GM12878 (cell line): ENCODE results near the gene PRMT1. TPM values are rescaled to one million over a fixed set of nuclear protein-coding genes. Genes with fewer than 3 reads are reported as not detected.

Source experiments
- ATAC-seq: fragments of 200-7000 bp; cut with Tn5 transposase; 3 replicates; pipeline ENCODE4 v1.9.1; 2020; ENCODE audit warnings: mild to moderate bottlenecking, moderate library complexity
- BruUV-seq: library from RNA; stranded (reverse); fragments of 400-500 nt; replicated peaks from 2 replicates; lab custom pipeline; 2021; lab: Mats Ljungman, UMichigan
- CTCF ChIA-PET: fragments of 300-600 bp; sonication (Branson Sonifier 250); formaldehyde crosslinking; extraction: SDS; loops from one replicate; lab custom pipeline; 2021; ENCODE audit warnings: inconsistent platforms; lab: Yijun Ruan, JAX
- POLR2A ChIA-PET: fragments of 350-600 bp; formaldehyde crosslinking; extraction: SDS; loops from one replicate; lab custom pipeline; 2021; ENCODE audit warnings: inconsistent platforms; lab: Charles Lee
- RAD21 ChIA-PET: fragments of 300-600 bp; sonication (Branson Sonifier 250); formaldehyde crosslinking; loops from one replicate; lab custom pipeline; 2023; ENCODE audit warnings: antibody characterized with exemption; ENCODE audit not compliant: unreplicated experiment; lab: Charles Lee
- SMC1A ChIA-PET: fragments of 300-600 bp; sonication (Branson Sonifier 250); formaldehyde crosslinking; loops from one replicate; lab custom pipeline; 2023; ENCODE audit not compliant: unreplicated experiment, uncharacterized antibody; lab: Charles Lee
- DNase-seq: peaks from one replicate; pipeline ENCODE4 v3.0.0-alpha.2; 2011; ENCODE audit warnings: low read depth, low spot score
- FAIRE-seq: peaks from 3 replicates; lab custom pipeline; 2011; peaks lifted over from hg19 to GRCh38; lab: Jason Lieb, UNC
- H2AFZ ChIP-seq: 2 replicates; pipeline ENCODE4 v1.6.0; 2011; ENCODE audit warnings: low read depth, low read length, control low read depth; ENCODE audit not compliant: control insufficient read depth
- H3K27ac ChIP-seq: 2 replicates; pipeline ENCODE4 v1.5.1; 2011; ENCODE audit warnings: control low read depth; ENCODE audit not compliant: control insufficient read depth, insufficient read depth
- H3K27me3 ChIP-seq, 2 experiments: replicated peaks in 1 of 2; 2 replicates each; pipeline versions ENCODE4 v1.6.0 to v1.6.1; 2011; ENCODE audit warnings: low read length in 1 of 2; ENCODE audit not compliant: control insufficient read depth in 2 of 2, insufficient read depth in 2 of 2
- H3K36me3 ChIP-seq, 2 experiments: 2 replicates each; pipeline ENCODE4 v1.5.1; 2011; ENCODE audit warnings: low read length in 1 of 2; ENCODE audit not compliant: control insufficient read depth in 2 of 2, insufficient read depth in 2 of 2
- H3K4me1 ChIP-seq: 2 replicates; pipeline ENCODE4 v1.6.1; 2011; ENCODE audit warnings: mild to moderate bottlenecking, low read length, moderate library complexity, mixed read lengths; ENCODE audit not compliant: control insufficient read depth, insufficient read depth
- H3K4me2 ChIP-seq: 2 replicates; pipeline ENCODE4 v1.6.0; 2011; ENCODE audit warnings: control low read depth; ENCODE audit not compliant: control insufficient read depth, insufficient read depth
- H3K4me3 ChIP-seq: fragments of 200-600 bp; sonication (generic); 2 replicates; pipeline ENCODE4 v1.5.1; 2016
- H3K79me2 ChIP-seq: 2 replicates; pipeline ENCODE4 v1.6.0; 2011; ENCODE audit warnings: low read length; ENCODE audit not compliant: control insufficient read depth, insufficient read depth
- H3K9ac ChIP-seq: 2 replicates; pipeline ENCODE4 v1.8.0; 2011; ENCODE audit warnings: low read length, control low read depth, mixed read lengths; ENCODE audit not compliant: control insufficient read depth, insufficient read depth
- H3K9me3 ChIP-seq: replicated peaks from 3 replicates; pipeline ENCODE4 v1.5.1; 2011; ENCODE audit warnings: mild to moderate bottlenecking, low read length; ENCODE audit not compliant: control insufficient read depth, insufficient read depth
- H4K20me1 ChIP-seq: 2 replicates; pipeline ENCODE4 v1.6.0; 2011; ENCODE audit not compliant: control insufficient read depth, insufficient read depth
- ATF7 ChIP-seq: fragments of 450-650 bp; IDR thresholded peaks from 2 replicates; pipeline ENCODE4 v1.6.1; 2016; ENCODE audit warnings: low read depth, mild to moderate bottlenecking
- CHD2 ChIP-seq: IDR thresholded peaks from 2 replicates; pipeline ENCODE4 v1.6.1; 2011; ENCODE audit warnings: low read depth, low read length, improper control_type of control experiment, borderline replicate concordance
- HDAC2 ChIP-seq: fragments of 200-600 bp; sonication (generic); IDR thresholded peaks from 2 replicates; pipeline ENCODE4 v1.6.1; 2017
- HDAC6 ChIP-seq: fragments of 200-600 bp; sonication (generic); IDR thresholded peaks from one replicate; pipeline ENCODE4 v1.8.0; 2017; ENCODE audit warnings: antibody characterized with exemption; ENCODE audit not compliant: unreplicated experiment
- MTA2 ChIP-seq: fragments of 450-650 bp; IDR thresholded peaks from 2 replicates; pipeline ENCODE4 v1.6.1; 2016; ENCODE audit warnings: low read depth, mild to moderate bottlenecking, moderate library complexity
- MYB ChIP-seq: fragments of 150-350 bp; IDR thresholded peaks from 2 replicates; pipeline ENCODE4 v1.6.1; 2014; ENCODE audit warnings: mild to moderate bottlenecking, low read depth, low read length, borderline replicate concordance
- RFX5 ChIP-seq: IDR thresholded peaks from 2 replicates; pipeline ENCODE4 v1.6.1; 2011; ENCODE audit warnings: low read depth, low read length, improper control_type of control experiment
- SUZ12 ChIP-seq: fragments of 200-600 bp; sonication (generic); IDR thresholded peaks from one replicate; pipeline ENCODE4 v1.6.1; 2018; ENCODE audit warnings: antibody characterized with exemption, mild to moderate bottlenecking; ENCODE audit not compliant: unreplicated experiment
- TCF3 ChIP-seq: IDR thresholded peaks from 2 replicates; pipeline ENCODE4 v1.6.1; 2012; ENCODE audit warnings: low read depth, mild to moderate bottlenecking, low read length, borderline replicate concordance; ENCODE audit not compliant: insufficient read depth
- WRNIP1 ChIP-seq: IDR thresholded peaks from 2 replicates; pipeline ENCODE4 v1.6.1; 2011; ENCODE audit warnings: low read depth, low read length, improper control_type of control experiment, borderline replicate concordance
- ZNF217 ChIP-seq: fragments of 450-650 bp; IDR thresholded peaks from 2 replicates; pipeline ENCODE4 v1.6.1; 2017; ENCODE audit warnings: antibody characterized with exemption, mild to moderate bottlenecking
- ZNF384 ChIP-seq: IDR thresholded peaks from 2 replicates; pipeline ENCODE4 v1.6.1; 2012; ENCODE audit warnings: low read depth, mild to moderate bottlenecking, low read length, improper control_type of control experiment, borderline replicate concordance
- WGBS: methylation state at CpG from one replicate; pipeline ENCODE4 v1.1.6; 2016; ENCODE audit warnings: low lambda C conversion rate; ENCODE audit not compliant: insufficient replicate concordance, insufficient coverage; ENCODE audit errors: missing lambda C conversion rate; 5-methylcytosine and 5-hydroxymethylcytosine counted together
- in situ Hi-C: fragments of 300-500 bp; cut with MboI; formaldehyde crosslinking; loops from 9 replicates; pipeline ENCODE4 v1.14.3; 2018; ENCODE audit warnings: mixed read lengths
- intact Hi-C: fragments of 100-400 bp; cut with micrococcal nuclease; formaldehyde crosslinking; loops from one replicate; pipeline ENCODE4 v1.14.2; 2022; ENCODE audit not compliant: unreplicated experiment
- polyA plus RNA-seq, 11 experiments: library from polyadenylated mRNA; depleted of rRNA in 4 of 11; unstranded in 6 of 11; stranded (reverse) in 5 of 11; fragments of >200 nt; fragmentation: Nextera tagmentation in 4 of 11; fragmentation: Illumina TruSeq in 1 of 11; extraction: Ambion mirVana in 4 of 11; extraction: Trizol in 1 of 11; gene quantifications; 1 replicate in 1 of 11; 2 replicates in 10 of 11; pipeline versions ENCODE4 v1.2.1 to v1.2.3, GENCODE V29; 2011 to 2016; ENCODE audit warnings: inconsistent platforms in 2 of 11, missing spikeins in 2 of 11, low read depth in 1 of 11
- total RNA-seq, 4 experiments: library from RNA; depleted of rRNA in 3 of 4; stranded (reverse); fragments of >200 nt in 3 of 4; fragmentation: Illumina TruSeq in 1 of 4; extraction: Trizol in 1 of 4; gene quantifications; 2 replicates each; pipeline versions ENCODE4 v1.2.1 to v1.2.3, GENCODE V29; 2013 to 2021

Gene PRMT1
- total and polyA plus RNA-seq, 10 of the 15 experiments (the other 5 are each of a cell fraction or from before 2014, with no cell fraction given) = 19.9 to 667 (median 444) TPM

DNA sequence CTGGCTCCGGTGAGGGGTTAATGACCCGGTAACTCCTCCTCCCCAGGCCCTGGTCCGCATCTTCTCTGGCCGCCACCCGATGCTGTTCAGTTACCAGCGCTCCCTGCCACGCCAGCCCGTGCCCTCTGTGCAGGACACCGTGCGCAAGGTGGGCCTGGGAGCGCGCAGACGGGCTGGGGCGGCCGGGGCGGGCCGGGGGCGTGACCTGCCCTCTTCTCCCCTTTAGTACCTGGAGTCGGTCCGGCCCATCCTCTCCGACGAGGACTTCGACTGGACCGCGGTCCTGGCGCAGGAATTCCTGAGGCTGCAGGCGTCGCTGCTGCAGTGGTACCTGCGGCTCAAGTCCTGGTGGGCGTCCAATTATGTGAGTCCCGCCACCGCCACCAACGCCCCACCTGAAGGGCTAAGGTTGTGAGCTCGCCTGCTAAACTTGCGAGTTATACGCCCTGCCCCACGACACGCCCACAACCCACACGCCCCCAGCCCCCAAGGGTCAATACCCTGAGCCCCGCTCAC lies 24.3 kb downstream of the PRMT1 start:
- WGBS = 55% methylated on average over 38 of the region's 40 CpGs
- H2AFZ ChIP-seq = no peak overlapping the region
- no peak overlapping the region for H3K9ac ChIP-seq
- intact Hi-C loops (no loop called here), in situ Hi-C loops (no loop called here)
- no peaks in the 10 kb centered on the region for H3K9me3 ChIP-seq
- H3K4me1 ChIP-seq = no peaks in the 10 kb centered on the region
- no peak for DNase-seq
- no peak overlapping the region for H3K4me2 ChIP-seq
- SMC1A ChIA-PET = no interaction called here
- no peak for TF ChIP-seq ZNF217
- no peak for TF ChIP-seq MTA2
- TF ChIP-seq HDAC2 = no peak
- no peak for TF ChIP-seq MYB
- TF ChIP-seq TCF3 = no peak
- no peak for TF ChIP-seq ZNF384
- TF ChIP-seq CHD2 = no peak
- TF ChIP-seq RFX5 = no peak
- no peak for TF ChIP-seq HDAC6
- no peak for TF ChIP-seq SUZ12
- TF ChIP-seq WRNIP1 = no peak
- no peak for TF ChIP-seq ATF7
- H3K27ac ChIP-seq = no peak overlapping the region
- no peaks in the 10 kb centered on the region for H3K79me2 ChIP-seq
- RAD21 ChIA-PET = no interaction called here
- H3K4me3 ChIP-seq = no peak overlapping the region
- BruUV-seq = no TSS peak
- ATAC-seq = no peak
- CTCF ChIA-PET = no interaction called here
- POLR2A ChIA-PET = no interaction called here
- H3K36me3 ChIP-seq = no peaks in the 10 kb centered on the region
- H4K20me1 ChIP-seq = no peaks in the 10 kb centered on the region
- no peak for FAIRE-seq
- no peaks in the 10 kb centered on the region for H3K27me3 ChIP-seq
